ENCODE data around the gene PAGR1. TPM values are rescaled to one million over a fixed set of nuclear protein-coding genes. Genes with fewer than 3 reads are reported as not detected.
"Not testable (repeated sequence)": the region's sequence is repeated elsewhere in the genome, so short reads cannot be mapped to it uniquely, and the experiment has no call there.

The PAGR1 gene
- total RNA-seq, 1 donor from 2014 or later, result 10.8 TPM

GRCh38 chr16:29812754-29813643, 3.0 kb upstream of the PAGR1 start:
- no peak for DNase-seq

- no peak for DNase-seq
These were observed 2.0 kb upstream of the PAGR1 start for GRCh38 chr16:29813644-29814562.

GRCh38 chr16:29814592-29814991, 1.4 kb upstream of the PAGR1 start:
- no peak for DNase-seq

- no peak for DNase-seq
These were observed 775 bp upstream of the PAGR1 start for GRCh38 chr16:29815032-29815721.

- peak; percentile 41 for DNase-seq
These were observed 916 bp downstream of the PAGR1 start for GRCh38 chr16:29816694-29817441.

- no peak for DNase-seq
These were observed 2.1 kb downstream of the PAGR1 start for GRCh38 chr16:29818082-29818481.

GRCh38 chr16:29819506-29819905, 3.6 kb downstream of the PAGR1 start:
- DNase-seq, result no peak

- peak; percentile 27 for DNase-seq
These were observed 4.3 kb downstream of the PAGR1 start, which contains the start of gene MVP for GRCh38 chr16:29820271-29820701. Gene MVP, plus strand, starts transcription at chr16:29820462. Its CDS starts 10,088 bp downstream, at chr16:29830550.

DNA sequence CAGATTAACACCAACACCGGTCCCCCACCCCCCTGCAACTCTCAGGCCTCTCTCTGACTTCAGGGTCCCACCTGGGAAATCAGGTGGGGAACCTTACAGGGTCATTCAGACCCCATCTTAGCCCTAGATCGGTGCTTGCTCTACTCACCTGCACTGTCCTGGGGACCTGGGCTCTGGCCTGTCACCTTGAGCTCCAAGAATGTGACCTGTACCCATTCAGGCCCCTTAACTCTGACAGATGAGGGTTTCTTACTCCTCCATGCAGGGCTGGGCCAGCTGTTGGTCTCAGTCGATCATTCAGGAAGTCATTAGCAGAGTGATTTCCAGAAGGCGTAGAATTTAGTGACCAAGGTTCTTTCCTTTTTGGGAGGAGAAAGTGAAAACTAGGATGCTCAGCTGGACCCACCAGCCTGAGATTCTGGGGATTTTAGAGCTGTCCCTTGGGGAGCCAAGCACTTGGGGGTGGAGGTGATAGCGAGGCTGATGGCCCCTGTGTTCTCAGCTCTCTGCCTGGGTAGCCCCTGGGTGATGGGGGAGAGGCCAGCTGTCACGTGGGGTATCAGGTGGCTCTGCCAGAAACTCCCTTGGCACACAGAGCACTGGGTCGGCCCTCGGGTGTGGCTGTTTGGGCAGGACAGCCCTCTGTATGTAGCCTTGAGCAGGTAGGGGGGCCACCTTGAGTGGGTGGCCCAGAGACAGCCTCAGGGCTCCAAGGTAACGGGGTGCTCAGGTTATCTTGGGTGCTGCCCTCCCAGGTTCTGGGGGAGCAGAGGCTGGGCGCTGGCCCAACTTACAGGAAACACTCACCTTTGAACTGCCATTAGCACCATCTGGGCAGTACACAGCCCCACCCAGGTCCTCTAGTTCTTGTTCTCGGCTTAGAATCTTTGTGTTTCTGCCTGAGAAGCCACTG, 5.0 kb downstream of the PAGR1 start:
- DNase-seq, result no peak

- DNase-seq, result no peak
These were observed 5.7 kb downstream of the PAGR1 start for GRCh38 chr16:29821643-29822115.

- no peak for DNase-seq
These were observed 8.7 kb downstream of the PAGR1 start for GRCh38 chr16:29824589-29825144.

DNA sequence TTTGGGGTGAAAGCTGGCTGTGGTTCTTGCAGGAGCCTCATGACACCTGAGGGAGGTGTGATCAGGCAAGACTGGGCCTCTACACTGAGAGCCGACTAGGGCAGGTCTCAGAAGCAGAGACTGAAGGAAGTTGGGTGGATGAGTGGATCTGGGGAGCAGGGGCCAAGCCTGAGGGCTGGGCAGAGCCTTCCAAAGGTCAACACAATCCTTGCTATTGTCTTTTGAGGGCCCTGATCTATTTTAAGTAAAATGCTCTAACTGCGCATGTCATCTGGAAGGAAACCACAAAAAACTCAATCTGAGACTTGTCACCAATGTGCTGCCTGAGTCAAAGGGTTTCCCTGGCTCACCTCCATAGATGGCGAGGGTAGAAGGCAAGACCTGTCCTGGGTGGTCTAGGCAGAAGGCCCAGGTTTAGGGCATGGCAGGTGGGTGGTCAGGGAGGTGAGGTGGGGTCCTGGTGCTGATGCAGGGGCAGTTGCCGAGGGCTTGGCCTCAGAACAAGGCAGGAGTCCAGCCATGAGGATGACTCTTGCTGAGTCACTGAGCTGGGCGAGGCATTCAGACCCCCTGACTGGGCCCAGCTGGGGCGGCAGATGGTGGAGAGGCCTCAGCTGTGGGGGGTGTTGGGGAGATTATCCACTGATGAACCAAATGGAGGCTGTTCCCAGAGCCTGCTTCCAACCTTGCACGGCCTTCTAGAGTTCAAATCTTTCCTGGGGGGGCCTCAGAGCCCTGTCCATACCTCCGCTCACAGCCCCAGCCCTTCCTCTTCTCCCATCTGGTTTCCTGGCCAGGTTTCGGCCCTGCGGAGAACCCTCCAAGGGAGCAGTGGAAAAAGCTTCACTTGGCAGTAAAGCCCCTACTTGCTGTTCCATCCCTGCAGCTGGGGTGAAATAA, 9.4 kb downstream of the PAGR1 start:
- DNase-seq, result peak; percentile 52

DNA sequence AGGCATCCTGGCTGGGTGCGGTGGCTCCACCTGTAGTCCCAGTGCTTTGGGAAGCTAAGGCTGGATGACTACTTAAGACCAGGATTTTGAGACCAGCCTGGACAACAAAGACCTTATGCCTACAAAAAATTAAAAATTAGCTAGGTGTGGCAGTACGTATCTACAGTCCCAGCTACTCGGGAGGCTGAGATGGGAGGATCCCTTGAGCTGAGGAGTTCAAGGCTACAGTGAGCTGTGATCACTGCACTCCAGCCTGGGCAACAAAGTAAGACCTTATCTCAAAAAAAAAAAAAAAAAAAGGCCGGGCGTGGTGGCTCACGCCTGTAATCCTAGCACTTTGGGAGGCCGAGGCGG, 10.4 kb downstream of the PAGR1 start:
- DNase-seq, result no peak

- no peak for DNase-seq
These were observed 14.8 kb downstream of the PAGR1 start for GRCh38 chr16:29830774-29831173.

DNA sequence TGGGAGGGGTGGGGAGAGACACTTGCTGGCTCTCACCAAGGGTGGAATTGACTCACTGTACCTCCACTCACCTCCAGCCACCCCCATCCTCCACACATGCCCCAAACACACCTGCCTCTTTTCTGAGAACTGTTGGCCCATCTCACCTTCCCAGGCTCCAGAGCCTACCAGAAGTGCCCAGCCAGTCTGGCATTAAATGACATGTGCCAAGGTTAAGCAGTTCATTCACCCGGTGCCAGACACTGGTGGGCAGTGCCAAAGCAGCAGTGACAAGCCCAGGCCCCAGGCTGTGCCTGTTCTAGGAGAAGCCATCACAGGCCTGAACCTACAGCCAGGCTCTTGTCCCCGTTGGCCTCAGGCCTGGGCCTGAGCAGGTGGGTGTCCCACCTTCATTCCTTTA, 15.5 kb downstream of the PAGR1 start:
- DNase-seq, result no peak

- not testable (repeated sequence) for DNase-seq
These were observed 17.3 kb downstream of the PAGR1 start for GRCh38 chr16:29833219-29833618.

DNA sequence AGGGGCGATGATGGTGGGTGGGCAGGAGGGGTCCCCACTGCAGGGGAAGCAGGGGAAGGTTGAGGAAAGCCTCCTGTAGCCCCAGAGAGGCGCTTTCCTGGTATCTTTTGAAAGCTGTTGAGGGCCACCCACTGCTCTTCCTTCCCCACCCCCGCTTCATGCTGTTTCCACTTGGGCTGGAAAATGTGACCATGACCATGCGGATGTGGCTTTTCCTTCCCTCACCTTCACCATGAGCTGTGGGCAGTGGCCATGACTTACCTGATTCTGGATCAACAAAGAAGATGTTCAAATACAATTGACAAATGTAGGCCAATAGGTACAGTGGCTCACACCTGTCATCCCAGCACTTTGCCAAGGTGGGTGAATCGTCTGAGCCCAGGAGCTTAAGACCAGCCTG, 18.1 kb downstream of the PAGR1 start:
- no peak for DNase-seq

- DNase-seq, result no peak
These were observed 20.0 kb downstream of the PAGR1 start for GRCh38 chr16:29835926-29836325.

DNA sequence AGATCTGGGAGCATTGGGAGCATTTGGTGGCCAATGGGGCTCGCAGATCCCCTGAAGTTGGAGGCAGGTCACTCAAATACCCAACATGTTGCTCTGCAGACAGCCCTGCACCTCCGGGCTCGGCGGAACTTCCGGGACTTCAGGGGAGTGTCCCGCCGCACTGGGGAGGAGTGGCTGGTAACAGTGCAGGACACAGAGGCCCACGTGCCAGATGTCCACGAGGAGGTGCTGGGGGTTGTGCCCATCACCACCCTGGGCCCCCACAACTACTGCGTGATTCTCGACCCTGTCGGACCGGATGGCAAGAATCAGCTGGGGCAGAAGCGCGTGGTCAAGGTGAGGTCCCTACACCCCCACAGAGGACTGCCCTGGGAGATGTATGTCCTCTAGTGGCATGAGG, 20.7 kb downstream of the PAGR1 start:
- DNase-seq, result no peak
